Measurements from ENCODE around the gene CRYBG3. TPM values are rescaled to one million over a fixed set of nuclear protein-coding genes. Genes with fewer than 3 reads are reported as not detected.

Gene CRYBG3
- total RNA-seq, 1 donor from 2014 or later, result 7.5 TPM

GRCh38 chr3:97917813-97918536, 96.2 kb downstream of the CRYBG3 start:
- no peak for DNase-seq (ENCODE audit: low read depth)
- no peak for TF ChIP-seq CTCF (conservative IDR thresholded peaks at IDR 0.05; ENCODE audit: low read depth, low read length)
- no peak overlapping the region for H3K4me3 ChIP-seq (ENCODE audit: low read depth, low read length)

GRCh38 chr3:97927704-97928103, 105.9 kb downstream of the CRYBG3 start:
- TF ChIP-seq CTCF (conservative IDR thresholded peaks at IDR 0.05; ENCODE audit: low read depth, low read length), result no peak
- H3K4me3 ChIP-seq (ENCODE audit: low read depth, low read length), result no peak overlapping the region
- no peak for DNase-seq (ENCODE audit: low read depth)

- no peak for DNase-seq (ENCODE audit: low read depth)
- no peak overlapping the region for H3K4me3 ChIP-seq (ENCODE audit: low read depth, low read length)
- no peak for TF ChIP-seq CTCF (conservative IDR thresholded peaks at IDR 0.05; ENCODE audit: low read depth, low read length)
These were observed 107.2 kb downstream of the CRYBG3 start for GRCh38 chr3:97928986-97929385.

GRCh38 chr3:97930018-97930417, 108.2 kb downstream of the CRYBG3 start:
- H3K4me3 ChIP-seq (ENCODE audit: low read depth, low read length), result no peak overlapping the region
- TF ChIP-seq CTCF (conservative IDR thresholded peaks at IDR 0.05; ENCODE audit: low read depth, low read length), result no peak
- DNase-seq (ENCODE audit: low read depth), result no peak

- no peak for TF ChIP-seq CTCF (conservative IDR thresholded peaks at IDR 0.05; ENCODE audit: low read depth, low read length)
- no peak for DNase-seq (ENCODE audit: low read depth)
- no peak overlapping the region for H3K4me3 ChIP-seq (ENCODE audit: low read depth, low read length)
These were observed 109.4 kb downstream of the CRYBG3 start for GRCh38 chr3:97931218-97931617.

GRCh38 chr3:97932387-97932801, 110.6 kb downstream of the CRYBG3 start:
- no peak for DNase-seq (ENCODE audit: low read depth)
- H3K4me3 ChIP-seq (ENCODE audit: low read depth, low read length), result no peak overlapping the region
- no peak for TF ChIP-seq CTCF (conservative IDR thresholded peaks at IDR 0.05; ENCODE audit: low read depth, low read length)
